CD4-positive, alpha-beta T cell treated with Interferon alpha-2 for 1 hour (primary cell): ENCODE measurements around the gene REN.

Experiments used
- DNase-seq, 2 donors: peaks; one replicate each; pipeline ENCODE4 v3.0.0-alpha.2; 2020 to 2022

REN gene

DNA sequence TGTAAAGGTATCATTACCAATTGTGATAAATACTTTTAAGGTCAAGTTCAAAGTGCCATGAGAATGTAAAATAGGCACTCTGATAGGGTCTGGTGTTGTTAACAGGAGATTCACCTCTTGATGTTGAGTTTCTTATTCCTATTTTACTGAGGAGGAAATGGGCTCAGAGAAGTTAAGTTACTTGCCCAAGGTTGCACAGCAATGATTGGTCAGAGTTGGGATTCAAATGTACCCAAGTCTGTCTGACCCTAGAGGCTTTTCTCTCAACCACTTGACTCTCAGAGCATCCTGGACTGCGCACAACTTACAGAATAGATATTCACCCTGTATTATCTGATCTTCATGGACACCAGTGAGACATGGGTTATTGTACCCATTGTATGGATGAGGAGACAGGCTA is 59.3 kb downstream of the REN start:
- no peak for DNase-seq

DNA sequence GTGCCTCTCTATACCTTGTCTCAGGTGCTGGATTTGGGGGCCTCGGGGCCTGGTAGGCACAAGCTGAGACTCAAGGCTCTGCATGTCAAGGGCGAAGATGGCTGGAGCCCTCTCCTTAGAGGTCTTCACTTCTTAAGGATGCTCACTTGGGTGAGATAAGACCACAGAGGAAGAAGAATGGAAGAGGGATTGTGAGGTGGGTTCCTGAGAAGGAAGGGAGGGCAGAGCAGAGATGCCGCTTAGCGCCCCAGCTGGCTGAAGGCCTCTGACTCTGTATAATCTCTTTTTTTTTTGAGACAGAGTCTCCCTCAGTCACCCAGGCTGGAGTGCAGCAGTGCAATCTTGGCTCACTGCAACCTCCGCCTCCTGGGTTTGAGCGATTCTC is 61.0 kb downstream of the REN start:
- DNase-seq: no peak
